Osteocyte (in vitro differentiated cells): ENCODE data around the gene SCN8A. TPM values are rescaled to one million over a fixed set of nuclear protein-coding genes. Genes with fewer than 3 reads are reported as not detected.

Experiments used
- DNase-seq: peaks from one replicate; pipeline ENCODE4 v3.0.0; 2021; ENCODE audit warnings: mixed read lengths; ENCODE audit not compliant: unreplicated experiment; ENCODE audit errors: extremely low spot score
- H3K27ac Mint-ChIP-seq: one replicate; pipeline ENCODE4 v1.8.0; 2021; ENCODE audit warnings: mild to moderate bottlenecking, mixed read lengths; ENCODE audit not compliant: unreplicated experiment
- H3K27me3 Mint-ChIP-seq: one replicate; pipeline ENCODE4 v1.8.0; 2021; ENCODE audit warnings: mixed read lengths; ENCODE audit not compliant: unreplicated experiment
- H3K36me3 Mint-ChIP-seq: one replicate; pipeline ENCODE4 v1.8.0; 2021; ENCODE audit warnings: mixed read lengths; ENCODE audit not compliant: unreplicated experiment
- H3K4me1 Mint-ChIP-seq: one replicate; pipeline ENCODE4 v1.8.0; 2021; ENCODE audit warnings: mixed read lengths; ENCODE audit not compliant: unreplicated experiment
- H3K4me3 Mint-ChIP-seq: one replicate; pipeline ENCODE4 v1.8.0; 2021; ENCODE audit warnings: mild to moderate bottlenecking, moderate library complexity, mixed read lengths; ENCODE audit not compliant: unreplicated experiment
- H3K9me3 Mint-ChIP-seq: one replicate; pipeline ENCODE4 v1.8.0; 2021; ENCODE audit warnings: mixed read lengths; ENCODE audit not compliant: unreplicated experiment
- total RNA-seq: library from RNA; stranded (reverse); gene quantifications from 2 replicates; pipeline ENCODE4 v1.2.1, GENCODE V29; 2021
- TF ChIP-seq, protein P1 (sequence below): fragments of 200-600 bp; sonication (generic); IDR thresholded peaks from 2 replicates; pipeline ENCODE4 v1.5.0; 2021; ENCODE audit warnings: antibody characterized with exemption, mild to moderate bottlenecking, moderate library complexity

The SCN8A gene
- total RNA-seq, 1 donor from 2014 or later = 1.5 TPM

DNA sequence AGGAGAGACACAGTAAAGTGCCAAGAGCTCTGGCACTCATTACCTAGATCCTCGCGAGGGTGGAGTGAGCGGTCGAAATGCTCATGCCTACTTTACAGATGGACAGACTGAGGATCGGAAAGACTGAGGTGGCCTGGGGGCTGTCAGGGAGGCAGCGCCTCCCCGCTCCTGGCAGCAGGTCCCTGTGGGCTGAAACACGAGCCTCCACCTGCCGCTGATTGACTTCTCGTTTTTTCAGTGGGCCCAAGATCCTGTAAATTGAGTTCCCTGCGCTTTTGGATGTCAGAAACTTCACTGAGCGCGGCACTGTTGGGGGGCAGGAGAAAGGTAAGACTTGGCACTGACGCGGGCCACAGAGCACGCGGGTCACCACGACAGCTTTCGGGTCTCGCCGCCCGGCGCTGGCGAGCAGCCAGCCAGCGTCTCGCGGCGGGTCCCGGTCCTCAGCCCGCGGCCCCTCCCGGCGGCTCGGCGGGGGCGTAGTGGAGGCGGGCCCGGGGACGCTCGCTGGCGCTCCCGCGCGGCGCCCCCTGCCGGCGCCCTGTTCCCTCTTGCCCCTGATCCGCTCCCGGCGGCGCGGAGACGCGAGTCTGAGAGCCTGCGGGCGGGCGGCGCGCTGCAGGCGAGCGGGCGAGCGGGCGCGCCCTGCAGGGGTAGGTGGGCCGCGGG is 552 bp upstream of the SCN8A start:
- Mint-ChIP-seq H3K9me3 (no peaks in the 10 kb centered on the region), H3K27me3 (peaks cover 3% of the 10 kb centered on the region), H3K4me1 (peaks cover 18% of the 10 kb centered on the region), H3K27ac (no peak overlapping the region), H3K4me3 (peak overlapping the region; percentile 81), H3K36me3 (no peaks in the 10 kb centered on the region)
- peak; percentile 91 for DNase-seq
- TF ChIP-seq, protein P1, sequence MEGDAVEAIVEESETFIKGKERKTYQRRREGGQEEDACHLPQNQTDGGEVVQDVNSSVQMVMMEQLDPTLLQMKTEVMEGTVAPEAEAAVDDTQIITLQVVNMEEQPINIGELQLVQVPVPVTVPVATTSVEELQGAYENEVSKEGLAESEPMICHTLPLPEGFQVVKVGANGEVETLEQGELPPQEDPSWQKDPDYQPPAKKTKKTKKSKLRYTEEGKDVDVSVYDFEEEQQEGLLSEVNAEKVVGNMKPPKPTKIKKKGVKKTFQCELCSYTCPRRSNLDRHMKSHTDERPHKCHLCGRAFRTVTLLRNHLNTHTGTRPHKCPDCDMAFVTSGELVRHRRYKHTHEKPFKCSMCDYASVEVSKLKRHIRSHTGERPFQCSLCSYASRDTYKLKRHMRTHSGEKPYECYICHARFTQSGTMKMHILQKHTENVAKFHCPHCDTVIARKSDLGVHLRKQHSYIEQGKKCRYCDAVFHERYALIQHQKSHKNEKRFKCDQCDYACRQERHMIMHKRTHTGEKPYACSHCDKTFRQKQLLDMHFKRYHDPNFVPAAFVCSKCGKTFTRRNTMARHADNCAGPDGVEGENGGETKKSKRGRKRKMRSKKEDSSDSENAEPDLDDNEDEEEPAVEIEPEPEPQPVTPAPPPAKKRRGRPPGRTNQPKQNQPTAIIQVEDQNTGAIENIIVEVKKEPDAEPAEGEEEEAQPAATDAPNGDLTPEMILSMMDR = peak; percentile 74

DNA sequence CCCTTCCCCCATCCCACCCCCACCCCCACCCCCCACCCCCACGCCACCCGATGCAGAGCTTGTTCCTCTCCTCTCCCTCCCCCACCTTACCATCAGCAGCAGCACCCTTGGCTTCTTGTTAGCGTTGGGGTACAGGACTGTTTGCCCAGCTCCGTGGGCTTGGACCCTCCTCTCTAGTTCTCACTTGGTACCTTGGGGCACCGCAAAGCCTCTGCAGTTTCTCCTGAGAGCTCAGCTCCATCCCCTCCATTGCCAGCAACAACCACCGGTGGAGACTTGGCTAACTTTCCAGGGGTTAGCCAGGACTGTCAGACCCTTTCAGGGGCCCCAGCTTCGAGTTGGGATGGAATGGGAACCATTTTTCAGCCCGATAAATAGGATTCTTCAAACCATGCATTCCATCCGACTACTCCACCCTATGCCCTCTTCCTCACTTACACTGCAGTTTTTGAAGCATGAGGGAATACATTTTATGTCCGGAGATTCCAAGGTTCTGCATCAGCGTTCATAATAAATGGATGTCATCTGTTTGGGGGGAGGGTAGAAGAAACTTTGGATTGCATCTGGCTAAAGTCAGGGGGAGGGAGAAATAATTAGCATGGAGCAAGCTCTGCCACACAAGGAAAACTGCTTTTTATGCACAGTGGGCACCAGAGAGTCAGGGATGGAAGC is 1.1 kb downstream of the SCN8A start:
- no peaks in the 10 kb centered on the region for H3K36me3 Mint-ChIP-seq
- DNase-seq = no peak
- no peaks in the 10 kb centered on the region for H3K9me3 Mint-ChIP-seq
- H3K27me3 Mint-ChIP-seq = no peaks in the 10 kb centered on the region
- peaks cover 18% of the 10 kb centered on the region for H3K4me1 Mint-ChIP-seq
- H3K27ac Mint-ChIP-seq = no peak overlapping the region
- H3K4me3 Mint-ChIP-seq = peak overlapping the region; percentile 81
- TF ChIP-seq, protein P1 = no peak

DNA sequence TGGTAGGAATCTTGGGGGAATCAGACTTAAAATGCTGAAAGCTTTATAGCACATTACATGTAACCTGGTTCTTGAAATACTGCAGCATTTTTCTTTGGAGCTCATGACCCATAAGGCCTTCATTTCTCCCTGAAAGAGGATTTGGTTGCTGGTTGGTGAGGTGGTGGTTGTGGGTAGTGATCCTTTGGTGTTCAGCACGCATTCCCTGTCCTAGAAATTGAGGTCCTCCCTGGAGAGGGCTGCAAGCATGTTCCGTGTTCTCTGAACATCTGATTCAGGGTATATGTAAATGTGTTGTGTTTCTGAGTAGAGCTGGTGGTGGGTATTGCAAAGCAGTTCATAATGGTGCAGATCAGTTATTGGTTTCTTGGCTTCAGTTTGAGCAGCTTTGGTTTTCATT is 2.0 kb downstream of the SCN8A start:
- Mint-ChIP-seq H3K27ac (no peak overlapping the region), H3K9me3 (no peaks in the 10 kb centered on the region)

DNA sequence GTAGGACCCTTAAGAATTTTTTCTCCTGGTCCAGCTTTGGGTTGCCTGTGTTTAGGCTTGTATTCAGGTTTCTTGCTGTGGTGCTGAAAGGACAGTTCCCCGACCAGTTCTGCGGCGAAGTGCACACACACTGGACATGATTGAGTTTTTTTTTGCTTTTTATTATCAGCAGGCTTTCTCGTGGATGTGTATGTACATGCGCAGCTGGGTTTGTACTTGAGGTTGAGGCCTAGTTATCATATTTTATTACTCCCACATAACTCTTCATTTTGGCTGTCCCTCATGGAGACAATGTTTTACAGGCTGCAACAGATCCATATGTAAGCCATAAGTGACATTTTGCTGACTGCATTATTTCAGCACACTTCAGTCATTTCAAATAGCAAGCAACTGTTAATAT is 2.5 kb downstream of the SCN8A start:
- no peak overlapping the region for H3K27ac Mint-ChIP-seq
- no peak for DNase-seq
- H3K27me3 Mint-ChIP-seq = no peaks in the 10 kb centered on the region
- no peak overlapping the region for H3K4me3 Mint-ChIP-seq
- TF ChIP-seq, protein P1 = no peak
- H3K36me3 Mint-ChIP-seq = no peaks in the 10 kb centered on the region
- no peaks in the 10 kb centered on the region for H3K9me3 Mint-ChIP-seq
- H3K4me1 Mint-ChIP-seq = peaks cover 18% of the 10 kb centered on the region

More for the DNA sequence above, 2.0 kb downstream of the SCN8A start:
- H3K4me3 Mint-ChIP-seq = no peak overlapping the region
- DNase-seq = no peak
- H3K36me3 Mint-ChIP-seq = no peaks in the 10 kb centered on the region
- TF ChIP-seq, protein P1 = no peak
- H3K4me1 Mint-ChIP-seq = peaks cover 18% of the 10 kb centered on the region
- H3K27me3 Mint-ChIP-seq = no peaks in the 10 kb centered on the region

DNA sequence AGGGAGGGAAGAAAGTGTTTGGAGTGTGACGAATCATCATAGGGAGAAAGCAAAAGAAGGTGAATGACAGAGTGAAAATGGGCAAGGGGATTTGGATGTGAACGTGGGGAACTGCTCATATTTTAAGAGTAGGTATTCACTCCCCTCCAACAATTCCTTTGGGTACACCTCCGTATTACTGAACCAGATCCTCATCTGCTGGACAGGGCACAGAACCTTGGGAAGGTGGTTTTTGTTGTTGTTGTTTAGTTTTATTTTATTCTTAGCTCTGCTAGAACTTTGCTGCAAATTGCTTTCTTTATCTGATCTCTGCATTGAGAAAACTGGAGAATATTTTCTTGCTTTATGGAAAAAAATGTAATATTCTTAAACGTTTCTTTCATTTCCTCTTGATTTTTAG is 7.1 kb downstream of the SCN8A start:
- peaks cover 4% of the 10 kb centered on the region for H3K4me1 Mint-ChIP-seq
- TF ChIP-seq, protein P1 = no peak
- no peak overlapping the region for H3K4me3 Mint-ChIP-seq
- no peak for DNase-seq
- no peaks in the 10 kb centered on the region for H3K36me3 Mint-ChIP-seq
- H3K27ac Mint-ChIP-seq = no peak overlapping the region
- no peaks in the 10 kb centered on the region for H3K27me3 Mint-ChIP-seq
- no peaks in the 10 kb centered on the region for H3K9me3 Mint-ChIP-seq
